ENCODE measurements around the gene PTER.

Gene PTER

DNA sequence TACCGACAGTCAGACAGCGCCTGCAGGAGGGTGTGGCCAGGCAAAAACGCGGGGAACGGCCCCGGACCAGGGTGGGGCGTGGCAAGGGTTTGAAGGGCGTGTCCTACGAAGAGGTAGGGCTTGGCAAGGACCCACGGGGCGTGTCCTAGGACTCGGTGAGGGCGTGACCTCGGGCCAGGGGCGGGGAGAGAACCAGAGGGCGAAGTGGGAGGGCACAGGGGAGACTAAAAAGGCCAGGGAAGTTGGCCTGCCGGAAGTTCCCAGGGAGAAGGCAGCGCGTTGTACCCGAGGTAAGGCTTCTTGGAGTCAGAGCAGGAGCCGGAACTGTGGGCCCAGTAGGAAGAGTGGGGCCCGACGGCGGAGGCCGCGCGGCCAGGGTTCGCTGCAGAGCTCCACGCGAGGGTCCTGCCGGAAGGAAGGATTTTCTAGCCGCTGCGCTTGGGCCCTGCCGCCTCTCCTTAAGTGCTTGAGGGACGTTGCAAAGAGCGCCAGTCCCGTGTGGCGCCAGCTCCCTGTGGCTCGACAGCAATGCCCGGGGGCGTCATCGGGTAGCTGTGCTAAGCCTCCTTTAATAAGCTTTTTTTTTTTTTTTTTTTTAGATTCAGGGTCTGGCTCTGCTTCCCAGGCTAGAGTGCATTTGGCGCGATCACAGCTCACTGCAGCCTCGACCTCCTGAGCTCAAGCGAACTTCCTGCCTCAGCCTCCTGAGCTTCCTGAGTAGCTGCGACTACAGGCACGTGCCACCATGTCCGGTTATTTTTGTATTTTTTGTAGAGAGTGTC, at the start of gene PTER:
Gene PTER (plus strand): TSS at position 253 of the 782 bp plus-strand sequence. CDS start 47,375 bp downstream, outside the sequence.
- DNase-seq (ENCODE audit: low read depth in 1 of 2, low spot score in 1 of 2) = peak; percentile 94 to 96

DNA sequence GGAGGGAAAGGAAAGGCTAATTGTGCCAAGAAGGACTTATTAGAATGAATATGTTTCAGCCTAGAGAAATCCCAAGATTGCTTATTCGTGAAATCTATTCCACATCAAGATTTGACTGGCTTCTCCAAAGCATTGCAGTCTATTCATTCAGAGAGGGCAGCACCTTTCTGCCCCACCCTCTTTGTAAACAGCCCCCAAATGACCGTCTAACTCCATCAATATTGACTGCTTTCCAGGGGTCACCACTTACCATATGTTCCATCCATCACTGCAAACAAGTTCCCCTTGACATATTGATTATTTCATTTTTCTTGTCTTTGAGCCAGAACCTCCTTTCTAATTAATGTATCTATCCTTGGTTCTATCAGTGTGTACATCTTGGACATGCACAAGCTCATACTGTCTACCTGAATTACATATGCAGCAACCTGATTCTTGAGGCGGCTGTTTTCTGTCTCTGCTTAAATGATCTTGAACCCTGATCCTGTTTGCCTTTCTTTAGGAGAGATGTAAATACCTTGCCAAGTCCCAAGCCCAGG, 44.2 kb upstream of the PTER start:
- no peak for DNase-seq (ENCODE audit: low read depth in 1 of 2, low spot score in 1 of 2)

GRCh38 chr10:16393271-16393858, 43.4 kb upstream of the PTER start:
- DNase-seq (ENCODE audit: low read depth in 1 of 2, low spot score in 1 of 2) = no peak

DNA sequence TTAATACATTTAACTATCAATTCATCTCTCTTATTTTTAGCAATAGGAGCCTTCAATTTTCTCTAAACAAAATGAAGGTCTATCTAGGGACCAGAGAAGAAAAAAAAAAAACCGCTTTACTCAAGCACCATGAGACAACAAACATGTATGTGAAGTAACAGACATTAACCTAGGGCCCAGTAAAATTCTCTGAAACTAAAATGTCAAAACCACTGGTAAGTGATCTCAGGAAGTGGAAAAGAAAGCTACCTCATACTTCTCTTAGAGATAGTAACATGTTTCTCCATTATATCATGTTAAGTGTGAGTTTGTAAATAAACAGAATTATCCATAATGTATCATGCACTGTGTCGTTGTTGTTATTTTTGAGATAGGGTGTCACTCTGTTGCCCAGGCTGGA, 35.4 kb upstream of the PTER start:
- DNase-seq (ENCODE audit: low read depth in 1 of 2, low spot score in 1 of 2) = no peak

DNA sequence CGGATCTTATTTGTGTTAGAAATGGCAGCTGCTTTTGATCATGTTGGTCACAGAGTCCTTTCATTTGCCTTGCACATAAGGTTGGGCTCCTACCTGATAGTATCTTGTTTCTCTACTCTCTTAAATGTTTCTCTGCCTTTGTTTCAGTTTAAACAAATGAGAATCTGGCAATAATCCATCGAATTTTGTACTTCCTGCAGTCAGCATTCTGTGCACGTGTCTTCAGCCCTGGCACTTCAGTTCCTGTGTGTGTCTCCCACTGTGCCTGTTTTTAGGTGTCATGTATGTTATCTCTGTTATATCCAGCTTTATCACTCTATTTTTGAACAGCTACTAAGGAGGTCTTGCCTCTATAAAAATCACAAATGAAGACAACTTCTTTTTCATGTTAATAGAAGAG, 28.4 kb upstream of the PTER start:
- no peak for DNase-seq (ENCODE audit: low read depth in 1 of 2, low spot score in 1 of 2)

GRCh38 chr10:16417341-16417740, 19.5 kb upstream of the PTER start:
- DNase-seq (ENCODE audit: low read depth in 1 of 2, low spot score in 1 of 2) = no peak

DNA sequence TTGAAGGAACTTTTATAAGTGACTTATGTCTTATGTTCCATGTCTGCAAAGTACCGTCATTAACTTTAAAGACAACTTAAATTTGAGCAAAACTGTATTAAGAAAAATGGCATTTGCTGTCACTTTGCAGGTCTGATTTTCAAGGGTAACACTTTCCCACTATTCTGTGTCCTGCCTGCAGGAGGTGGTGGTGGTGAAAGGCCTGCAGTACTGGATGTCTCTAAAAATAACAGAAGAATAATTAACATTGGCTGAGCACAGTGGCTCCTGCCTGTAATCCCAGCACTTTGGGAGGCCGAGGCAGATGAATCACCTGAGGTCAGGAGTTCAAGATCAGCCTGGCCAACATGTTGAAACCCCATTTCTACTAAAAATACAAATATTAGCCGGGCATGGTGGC, 13.2 kb upstream of the PTER start:
- DNase-seq (ENCODE audit: low read depth in 1 of 2, low spot score in 1 of 2) = no peak

- no peak for DNase-seq (ENCODE audit: low read depth in 1 of 2, low spot score in 1 of 2)
Measured at GRCh38 chr10:16425449-16425848, 11.4 kb upstream of the PTER start.

- DNase-seq (ENCODE audit: low read depth in 1 of 2, low spot score in 1 of 2) = no peak
Measured at GRCh38 chr10:16429539-16429938, 7.3 kb upstream of the PTER start.

- DNase-seq (ENCODE audit: low read depth in 1 of 2, low spot score in 1 of 2) = no peak
Measured at GRCh38 chr10:16436367-16436757, 448 bp upstream of the PTER start.

DNA sequence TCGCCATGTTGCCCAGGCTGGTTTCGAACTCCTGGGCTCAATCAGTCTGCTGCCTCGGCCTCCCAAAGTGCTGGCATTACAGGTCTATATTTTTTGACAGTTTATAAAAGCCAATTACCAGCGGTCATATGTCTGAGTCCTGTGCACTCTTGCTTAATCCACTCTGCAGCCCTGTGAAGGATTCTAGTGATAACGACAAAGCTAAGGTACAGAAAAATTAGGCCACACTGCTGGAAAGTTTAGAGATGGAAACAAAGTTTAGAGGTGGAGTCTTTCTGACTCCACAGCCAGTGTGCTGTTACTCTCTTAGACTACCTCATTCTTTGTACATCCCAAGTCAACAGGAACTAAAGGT, 707 bp downstream of the PTER start:
- DNase-seq (ENCODE audit: low read depth in 1 of 2, low spot score in 1 of 2) = no peak

GRCh38 chr10:16439295-16439694, 2.5 kb downstream of the PTER start:
- DNase-seq (ENCODE audit: low read depth in 1 of 2, low spot score in 1 of 2) = no peak

GRCh38 chr10:16440396-16441133, 3.8 kb downstream of the PTER start:
- no peak for DNase-seq (ENCODE audit: low read depth in 1 of 2, low spot score in 1 of 2)

- DNase-seq (ENCODE audit: low read depth in 1 of 2, low spot score in 1 of 2) = no peak
Measured at GRCh38 chr10:16441173-16441840, 4.5 kb downstream of the PTER start.

DNA sequence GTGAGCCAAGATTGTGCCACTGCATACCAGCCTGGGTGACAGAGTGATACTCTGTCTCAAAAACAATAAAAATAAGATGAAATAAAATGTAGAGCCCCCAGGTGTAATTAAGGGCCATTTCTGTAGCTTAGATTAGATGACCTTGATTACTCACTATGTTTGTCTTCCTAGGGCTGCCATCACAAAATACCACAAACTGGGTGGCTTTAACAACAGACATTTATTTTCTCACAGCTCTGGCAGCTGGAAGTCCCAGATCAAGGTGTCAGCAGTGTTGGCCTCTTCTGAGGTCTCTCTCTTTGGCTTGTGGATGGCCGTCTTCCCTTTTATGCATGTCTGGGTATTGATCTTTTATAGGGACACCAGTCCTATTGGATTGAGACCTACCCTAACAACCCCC, 6.1 kb downstream of the PTER start:
- DNase-seq (ENCODE audit: low read depth in 1 of 2, low spot score in 1 of 2) = no peak

DNA sequence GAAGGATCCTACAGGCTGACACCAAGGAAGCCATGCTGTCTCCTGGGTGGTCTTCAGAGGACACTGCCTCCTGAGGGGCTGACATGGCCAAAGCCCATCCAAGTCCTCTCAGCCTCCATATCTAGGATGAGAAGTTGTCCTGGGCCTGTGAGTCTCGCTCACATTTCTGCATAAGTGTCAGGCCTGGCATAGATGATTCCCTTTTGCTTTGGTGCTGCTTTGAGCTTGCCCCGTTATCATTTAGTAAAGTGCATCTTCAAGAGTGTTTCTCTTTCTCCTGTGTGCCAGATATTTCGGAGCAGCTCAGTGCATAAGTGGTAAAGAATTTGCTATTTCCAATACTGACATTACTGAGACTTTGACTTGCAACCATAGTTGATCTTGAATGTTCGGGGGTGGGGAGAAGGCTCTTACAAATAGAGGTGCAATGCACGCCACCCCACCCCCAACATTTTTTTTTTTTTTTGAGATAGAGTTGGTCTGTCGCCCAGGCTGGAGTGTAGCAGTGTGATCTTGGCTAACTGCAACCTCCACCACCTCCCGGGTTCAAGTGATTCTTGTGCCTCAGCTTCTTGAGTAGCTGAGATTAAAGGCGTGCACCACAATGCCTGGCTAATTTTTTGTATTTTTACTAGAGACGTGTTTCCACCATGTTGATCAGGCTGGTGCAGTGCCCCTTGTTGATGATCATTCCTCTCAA, 9.1 kb downstream of the PTER start:
- DNase-seq (ENCODE audit: low read depth in 1 of 2, low spot score in 1 of 2) = no peak

GRCh38 chr10:16449454-16449853, 12.6 kb downstream of the PTER start:
- DNase-seq (ENCODE audit: low read depth in 1 of 2, low spot score in 1 of 2) = no peak

GRCh38 chr10:16458166-16458955, 21.6 kb downstream of the PTER start:
- no peak for DNase-seq (ENCODE audit: low read depth in 1 of 2, low spot score in 1 of 2)

GRCh38 chr10:16459423-16459939, 22.7 kb downstream of the PTER start:
- no peak for DNase-seq (ENCODE audit: low read depth in 1 of 2, low spot score in 1 of 2)

DNA sequence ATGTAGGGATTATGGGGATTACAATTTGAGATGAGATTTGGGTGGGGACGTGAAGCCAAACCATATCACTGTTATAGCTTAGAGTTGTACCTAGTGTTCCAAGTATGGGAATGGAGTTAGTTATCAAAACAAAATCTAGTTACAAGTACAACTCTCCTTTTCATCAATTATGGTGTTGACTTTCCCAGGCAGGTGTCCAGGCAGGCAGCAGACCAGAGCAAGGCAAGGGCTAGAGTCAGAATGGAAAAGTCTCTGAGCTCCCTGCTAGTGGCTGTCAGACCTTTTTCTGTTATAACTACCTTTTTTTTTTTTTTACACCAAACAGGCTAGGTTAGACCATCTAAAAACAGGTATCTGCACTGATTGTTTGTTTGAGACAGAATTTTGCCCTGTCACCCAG, 29.2 kb downstream of the PTER start:
- no peak for DNase-seq (ENCODE audit: low read depth in 1 of 2, low spot score in 1 of 2)
